NCI-H460 (cell line): ENCODE measurements around the gene DCST1. TPM values are rescaled to one million over a fixed set of nuclear protein-coding genes. Genes with fewer than 3 reads are reported as not detected.

Source experiments
- DNase-seq: peaks from one replicate; pipeline ENCODE4 v3.0.0-alpha.2; 2016; ENCODE audit warnings: low read depth; ENCODE audit errors: extremely low read depth
- total RNA-seq: library from RNA; depleted of rRNA; stranded (reverse); fragments of >200 nt; shearing (Covaris generic); gene quantifications from 2 replicates; pipeline ENCODE4 v1.2.3, GENCODE V29; 2014

The DCST1 gene
- total RNA-seq, 1 experiment from 2014 or later: not detected

- no peak for DNase-seq
Measured at GRCh38 chr1:155030243-155030795, 3.3 kb upstream of the DCST1 start.

GRCh38 chr1:155030899-155031298, 2.7 kb upstream of the DCST1 start:
- no peak for DNase-seq

- DNase-seq: no peak
Measured at GRCh38 chr1:155032886-155033285, 738 bp upstream of the DCST1 start.

- DNase-seq: no peak
Measured at GRCh38 chr1:155034318-155035208, 939 bp downstream of the DCST1 start.

- DNase-seq: no peak
Measured at GRCh38 chr1:155035936-155036335, 2.3 kb downstream of the DCST1 start.

GRCh38 chr1:155037043-155037442, 3.4 kb downstream of the DCST1 start:
- no peak for DNase-seq

GRCh38 chr1:155037851-155038441, 4.3 kb downstream of the DCST1 start:
- DNase-seq: no peak

GRCh38 chr1:155038602-155039307, 5.1 kb downstream of the DCST1 start:
- peak; percentile 34 for DNase-seq

- DNase-seq: no peak
Measured at GRCh38 chr1:155039308-155039669, 5.7 kb downstream of the DCST1 start.

- DNase-seq: no peak
Measured at GRCh38 chr1:155040358-155041093, 6.9 kb downstream of the DCST1 start.

- no peak for DNase-seq
Measured at GRCh38 chr1:155042789-155043188, 9.2 kb downstream of the DCST1 start.

GRCh38 chr1:155043301-155043702, 9.7 kb downstream of the DCST1 start:
- no peak for DNase-seq

- no peak for DNase-seq
Measured at GRCh38 chr1:155043793-155044192, 10.2 kb downstream of the DCST1 start.

GRCh38 chr1:155044365-155044764, 10.7 kb downstream of the DCST1 start:
- no peak for DNase-seq

- DNase-seq: peak; percentile 79
Measured at GRCh38 chr1:155044812-155045657, 11.4 kb downstream of the DCST1 start.

- DNase-seq: no peak
Measured at GRCh38 chr1:155048449-155049334, 15.1 kb downstream of the DCST1 start.

GRCh38 chr1:155049651-155050559, 16.3 kb downstream of the DCST1 start:
- DNase-seq: no peak
